NCI-H2081 treated with DMSO at 0.1 percent for 48 hours (cell line): ENCODE data around the gene FSHR.

Experiments used
- DNase-seq: peaks from one replicate; lab custom pipeline; 2025; lab: John Stamatoyannopoulos, UW

Gene FSHR

DNA sequence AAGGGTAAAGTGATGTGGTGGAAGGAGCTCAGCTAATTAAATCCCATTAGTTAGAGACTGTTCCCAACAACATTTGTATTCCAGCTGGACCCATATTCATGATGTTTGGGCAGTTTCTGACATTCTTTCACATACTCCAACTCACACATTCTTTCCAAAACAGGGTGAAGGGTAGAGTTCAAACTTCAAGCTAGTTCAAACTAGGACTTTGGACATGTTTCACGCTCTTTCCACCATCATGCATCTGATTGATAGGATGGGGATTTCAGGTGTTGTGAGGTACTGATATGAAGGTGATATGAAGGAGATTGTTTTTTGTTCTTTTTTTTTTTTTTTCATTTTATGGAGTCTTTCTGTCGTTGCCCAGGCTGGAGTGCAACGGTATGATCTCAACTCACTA, 201.7 kb downstream of the FSHR start:
- no peak for DNase-seq

- no peak for DNase-seq
Measured at GRCh38 chr2:48952143-48952542, 202.2 kb downstream of the FSHR start.

- DNase-seq, result no peak
Measured at GRCh38 chr2:48948400-48949125, 205.8 kb downstream of the FSHR start.

GRCh38 chr2:48946449-48947048, 207.8 kb downstream of the FSHR start:
- DNase-seq, result peak; percentile 69

- no peak for DNase-seq
Measured at GRCh38 chr2:48944956-48945355, 209.4 kb downstream of the FSHR start.

DNA sequence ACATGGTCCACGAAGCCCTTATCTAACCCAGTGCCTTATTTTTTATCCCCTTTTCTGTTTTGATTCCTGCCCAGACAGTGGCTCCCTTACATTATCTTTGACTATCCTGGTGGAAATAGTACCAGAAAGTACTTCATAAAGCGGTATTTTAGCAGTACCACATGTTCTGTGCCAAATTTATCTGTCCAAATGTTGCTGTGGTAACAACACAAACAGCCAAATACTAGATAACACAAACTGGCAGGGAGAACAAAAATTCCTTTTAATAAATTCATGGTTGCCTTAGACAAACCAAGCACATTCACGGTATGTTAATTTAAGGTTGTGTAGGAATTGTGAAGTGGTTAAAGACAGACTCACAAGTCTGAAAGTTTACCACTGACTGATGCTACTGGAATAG, 210.9 kb downstream of the FSHR start:
- no peak for DNase-seq

GRCh38 chr2:48941908-48942307, 212.4 kb downstream of the FSHR start:
- DNase-seq, result no peak

GRCh38 chr2:48941456-48941855, 212.9 kb downstream of the FSHR start:
- DNase-seq, result no peak

DNA sequence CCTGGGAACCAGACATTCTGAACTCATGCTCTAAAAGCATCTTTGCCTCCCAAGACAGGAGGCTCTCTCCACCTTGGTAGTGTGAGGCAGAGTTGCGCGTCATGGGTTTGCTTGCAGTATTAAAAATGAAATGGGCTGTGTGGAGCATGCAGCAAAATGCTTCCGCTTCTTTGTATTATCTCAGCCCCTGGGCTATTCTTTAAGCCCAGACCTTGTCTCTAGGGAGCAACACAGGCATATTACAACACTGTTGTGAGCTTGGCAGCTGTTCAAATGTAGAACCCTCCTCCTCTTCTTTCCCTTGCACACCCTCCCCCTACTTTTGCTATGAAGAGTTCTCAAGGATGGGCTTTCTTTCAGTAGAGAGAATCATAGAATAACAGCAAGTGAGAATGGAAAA, 213.7 kb downstream of the FSHR start:
- no peak for DNase-seq

DNA sequence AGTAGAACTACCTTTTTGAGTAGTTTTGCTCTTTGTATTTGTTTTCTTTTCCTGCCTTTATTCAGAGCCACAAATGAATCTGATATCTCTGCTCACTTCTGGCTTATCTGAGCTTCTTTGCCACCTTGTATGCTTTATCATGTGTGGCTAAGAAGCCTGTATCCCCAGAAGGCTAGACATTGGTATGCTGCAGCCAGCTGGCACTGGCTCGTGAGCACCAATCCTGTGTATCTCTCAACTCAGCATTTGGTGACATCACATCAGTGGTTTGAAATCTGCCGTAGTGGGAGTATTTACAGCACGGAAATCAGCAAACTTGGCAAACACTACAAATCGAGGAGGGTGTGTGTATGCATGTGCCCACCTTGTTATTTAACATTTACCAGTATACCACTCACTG, 215.1 kb downstream of the FSHR start:
- no peak for DNase-seq

- DNase-seq, result no peak
Measured at GRCh38 chr2:48938231-48938630, 216.1 kb downstream of the FSHR start.

GRCh38 chr2:48934807-48935206, 219.5 kb downstream of the FSHR start:
- no peak for DNase-seq

GRCh38 chr2:48933828-48934497, 220.4 kb downstream of the FSHR start:
- no peak for DNase-seq

DNA sequence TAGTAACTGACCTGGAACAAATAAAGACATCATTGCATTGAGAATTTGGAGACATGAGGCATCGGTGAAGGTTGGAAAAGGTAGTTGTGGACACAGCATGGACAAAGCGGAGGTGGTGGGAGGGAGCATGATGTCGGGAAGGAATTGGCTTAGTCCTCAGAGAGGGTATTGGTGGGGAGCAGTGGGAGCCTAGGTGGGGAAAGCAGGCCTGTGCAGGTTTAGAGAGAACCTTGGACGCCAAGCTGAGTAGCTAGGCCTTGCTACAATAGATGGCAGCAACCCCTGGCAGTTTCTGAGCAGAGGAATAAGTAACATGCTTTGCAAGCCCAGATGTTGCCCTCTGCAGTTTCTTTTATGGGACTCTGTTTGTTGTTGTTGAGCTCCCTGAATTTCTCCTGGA, 221.6 kb downstream of the FSHR start:
- DNase-seq, result no peak

DNA sequence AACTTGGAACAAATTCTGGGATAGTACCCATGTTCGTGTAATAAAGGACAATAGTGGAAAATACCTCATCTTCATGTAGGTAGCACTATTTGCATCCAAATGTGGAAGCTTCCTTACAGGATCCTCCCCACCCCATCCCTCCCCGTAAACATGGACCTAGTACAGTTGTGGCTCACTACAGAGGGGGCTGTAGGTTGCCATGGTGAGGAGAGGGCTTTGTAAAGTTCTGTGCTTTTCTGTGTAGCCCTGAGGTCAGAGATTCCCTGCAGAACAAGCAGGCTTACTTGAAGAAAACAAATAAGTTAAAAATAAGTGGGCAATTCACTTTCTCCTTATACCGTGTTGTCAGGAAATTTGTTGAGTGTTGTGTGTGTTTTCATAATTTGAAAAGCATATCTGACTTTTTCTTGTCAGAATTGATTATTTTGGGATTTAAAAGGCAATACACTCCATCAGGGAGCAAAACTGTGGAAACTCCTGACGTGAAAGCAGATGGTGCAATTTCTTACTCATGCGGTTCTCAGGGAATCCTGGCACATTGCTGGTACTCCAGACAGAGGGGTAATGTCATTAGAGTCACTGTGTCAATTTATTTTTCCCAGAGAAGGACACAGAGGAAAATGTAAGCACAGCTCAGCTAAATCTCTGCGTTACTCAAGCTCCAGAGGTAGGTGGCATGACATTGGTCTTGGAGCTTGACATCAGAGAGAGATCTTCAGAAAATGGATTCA, 224.6 kb downstream of the FSHR start:
- DNase-seq, result no peak

DNA sequence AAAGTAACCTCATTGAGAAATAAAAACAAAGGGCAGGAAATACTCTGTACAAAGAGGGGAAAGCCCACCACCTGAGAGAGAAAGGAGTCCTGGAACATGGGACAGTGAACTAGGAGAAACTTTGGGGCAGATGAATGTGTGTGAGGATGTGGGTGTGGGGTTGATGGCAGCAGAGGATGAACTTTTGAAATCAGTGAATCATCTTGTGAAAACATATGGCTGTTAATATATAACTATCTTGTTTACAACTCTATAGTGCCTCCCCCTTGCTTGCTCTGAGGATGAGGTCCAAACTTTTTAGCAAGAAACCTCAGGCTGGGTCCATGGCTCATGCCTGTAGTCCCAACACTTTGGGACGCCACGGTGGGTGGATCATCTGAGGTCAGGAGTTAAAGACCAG, 227.0 kb downstream of the FSHR start:
- no peak for DNase-seq

- no peak for DNase-seq
Measured at GRCh38 chr2:48915884-48916283, 238.4 kb downstream of the FSHR start.

- DNase-seq, result no peak
Measured at GRCh38 chr2:48915227-48915626, 239.1 kb downstream of the FSHR start.

DNA sequence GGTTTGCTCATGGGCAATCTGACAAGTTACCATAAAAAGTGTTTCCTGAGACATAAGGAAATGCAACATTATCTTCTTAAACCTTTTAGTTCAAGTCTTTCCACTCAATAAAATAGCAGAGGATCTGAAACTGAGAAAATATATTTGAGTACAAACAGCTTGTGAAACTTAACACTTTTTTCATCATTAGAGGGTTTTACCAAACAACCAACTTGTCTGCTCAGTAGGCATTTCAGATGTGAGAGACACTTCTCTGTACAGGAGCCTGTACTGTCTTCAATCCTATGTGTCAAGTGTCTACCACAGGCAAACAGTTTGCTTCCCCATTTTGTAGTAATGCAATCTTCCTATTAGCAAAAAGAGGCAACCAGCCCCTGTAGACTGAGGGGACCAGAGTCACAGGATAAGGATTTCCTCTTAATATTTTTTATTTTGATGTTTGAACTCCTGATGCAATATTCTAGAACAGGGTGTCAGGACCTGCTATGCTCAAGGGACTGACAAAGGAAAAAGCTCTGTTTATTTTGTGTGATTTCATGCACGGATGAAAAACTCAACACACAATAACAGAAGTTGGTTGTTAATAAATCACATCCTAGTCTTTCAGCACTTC, 239.7 kb downstream of the FSHR start:
- DNase-seq, result no peak
